ENCODE measurements around the gene CD44. TPM values are rescaled to one million over a fixed set of nuclear protein-coding genes. Genes with fewer than 3 reads are reported as not detected.
A peak's percentile ranks its signal among the peaks of the same experiment; 100 is the strongest.

CD44 gene
- total RNA-seq, 4 donors from 2014 or later: 212 to 292 (median 275) TPM

DNA sequence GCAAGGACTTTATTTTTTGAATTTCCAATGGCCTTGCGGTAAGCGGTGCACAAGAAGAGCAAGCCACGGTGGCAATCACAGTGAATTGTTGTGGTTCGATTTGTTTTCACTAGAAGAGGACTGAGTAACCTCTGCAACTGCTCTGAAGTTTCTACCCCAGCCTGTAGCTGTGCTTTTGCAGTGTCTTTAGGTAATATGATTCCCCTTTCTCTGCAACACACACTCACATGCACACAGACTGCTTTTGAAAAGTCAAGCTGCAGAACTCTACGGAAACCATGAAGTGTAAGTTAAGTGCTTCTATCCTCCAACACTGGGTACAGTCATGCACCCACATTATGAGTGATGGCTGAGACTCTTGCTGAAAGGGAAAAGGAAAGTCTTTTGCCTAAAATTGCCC lies 38.4 kb downstream of the CD44 start:
- Histone ChIP-seq H3K4me1 (peaks cover 30 to 69% (median 62%) of the 10 kb centered on the region in 4 donors), H3K4me3 (no peak overlapping the region), H3K27me3 (no peaks in the 10 kb centered on the region), H3K27ac (replicated peaks in 1 of 4) (no peak overlapping the region), H3K36me3 (peaks cover 8 to 51% (median 28%) of the 10 kb centered on the region in 4 donors), H3K9me3 (no peaks in the 10 kb centered on the region)
- 80% methylated on average over 5 of the region's 5 CpGs for WGBS
- TF ChIP-seq POLR2AphosphoS5 (IDR thresholded peaks at IDR 0.05): no peak
- no peak for TF ChIP-seq EP300 (IDR thresholded peaks at IDR 0.05)
- TF ChIP-seq, protein P1, sequence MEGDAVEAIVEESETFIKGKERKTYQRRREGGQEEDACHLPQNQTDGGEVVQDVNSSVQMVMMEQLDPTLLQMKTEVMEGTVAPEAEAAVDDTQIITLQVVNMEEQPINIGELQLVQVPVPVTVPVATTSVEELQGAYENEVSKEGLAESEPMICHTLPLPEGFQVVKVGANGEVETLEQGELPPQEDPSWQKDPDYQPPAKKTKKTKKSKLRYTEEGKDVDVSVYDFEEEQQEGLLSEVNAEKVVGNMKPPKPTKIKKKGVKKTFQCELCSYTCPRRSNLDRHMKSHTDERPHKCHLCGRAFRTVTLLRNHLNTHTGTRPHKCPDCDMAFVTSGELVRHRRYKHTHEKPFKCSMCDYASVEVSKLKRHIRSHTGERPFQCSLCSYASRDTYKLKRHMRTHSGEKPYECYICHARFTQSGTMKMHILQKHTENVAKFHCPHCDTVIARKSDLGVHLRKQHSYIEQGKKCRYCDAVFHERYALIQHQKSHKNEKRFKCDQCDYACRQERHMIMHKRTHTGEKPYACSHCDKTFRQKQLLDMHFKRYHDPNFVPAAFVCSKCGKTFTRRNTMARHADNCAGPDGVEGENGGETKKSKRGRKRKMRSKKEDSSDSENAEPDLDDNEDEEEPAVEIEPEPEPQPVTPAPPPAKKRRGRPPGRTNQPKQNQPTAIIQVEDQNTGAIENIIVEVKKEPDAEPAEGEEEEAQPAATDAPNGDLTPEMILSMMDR (IDR thresholded peaks at IDR 0.05): no peak
- TF ChIP-seq POLR2A (IDR thresholded peaks at IDR 0.05; ENCODE audit: low read depth): no peak
- intact Hi-C loops (cut with DNase I): no loop called here
- DNase-seq (ENCODE audit: extremely low spot score): no peak

- H3K27me3 ChIP-seq: no peaks in the 10 kb centered on the region
- TF ChIP-seq EP300 (IDR thresholded peaks at IDR 0.05) (no peak), POLR2A (IDR thresholded peaks at IDR 0.05; ENCODE audit: low read depth) (no peak)
- TF ChIP-seq, protein P1 (IDR thresholded peaks at IDR 0.05): no peak
- H3K36me3 ChIP-seq: peaks cover 8 to 60% (median 31%) of the 10 kb centered on the region in 4 donors
- no peak for DNase-seq (ENCODE audit: extremely low spot score)
- intact Hi-C loops (cut with DNase I): no loop called here
- H3K4me1 ChIP-seq: peaks cover 27 to 65% (median 59%) of the 10 kb centered on the region in 4 donors
- 94% methylated on average over 3 of the region's 3 CpGs for WGBS
- peak overlapping the region in 2 of 4 donors; percentile 7 to 17 for H3K27ac ChIP-seq (replicated peaks in 1 of 4)
- no peaks in the 10 kb centered on the region for H3K9me3 ChIP-seq
- no peak overlapping the region for H3K4me3 ChIP-seq
These were observed 39.3 kb downstream of the CD44 start for GRCh38 chr11:35178067-35178805.

DNA sequence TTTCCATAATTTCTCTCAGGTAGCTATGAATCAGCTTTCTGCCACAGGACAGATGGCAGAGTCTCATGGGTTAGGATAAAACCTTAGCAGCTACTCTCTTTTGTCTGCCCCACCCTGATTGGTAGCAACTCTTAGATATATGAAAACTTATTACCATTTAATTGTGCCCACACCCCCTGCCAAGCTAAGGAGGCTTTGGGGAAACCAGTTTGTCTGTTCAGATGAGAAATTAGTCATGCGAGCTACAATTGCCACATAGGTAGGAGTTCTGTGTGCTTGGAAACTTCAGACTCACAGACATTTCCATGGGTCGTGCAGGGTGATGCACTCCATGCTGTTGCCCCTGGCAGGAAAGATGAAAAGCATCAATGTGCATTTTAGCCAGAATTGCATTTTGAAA lies 39.9 kb downstream of the CD44 start:
- Histone ChIP-seq H3K27ac (replicated peaks in 1 of 4) (peak overlapping the region in 2 of 4 donors; percentile 33 to 48), H3K9me3 (no peaks in the 10 kb centered on the region), H3K4me3 (no peak overlapping the region), H3K4me1 (peaks cover 20 to 64% (median 58%) of the 10 kb centered on the region in 4 donors), H3K27me3 (no peaks in the 10 kb centered on the region), H3K36me3 (peaks cover 8 to 63% (median 31%) of the 10 kb centered on the region in 4 donors)
- 67% methylated on average over 2 of the region's 2 CpGs for WGBS
- no peak for DNase-seq (ENCODE audit: extremely low spot score)
- no peak for TF ChIP-seq POLR2A (IDR thresholded peaks at IDR 0.05; ENCODE audit: low read depth)
- TF ChIP-seq EP300 (IDR thresholded peaks at IDR 0.05): no peak
- TF ChIP-seq, protein P1 (IDR thresholded peaks at IDR 0.05): no peak
- no peak for TF ChIP-seq POLR2AphosphoS5 (IDR thresholded peaks at IDR 0.05)
- intact Hi-C loops (cut with DNase I): no loop called here

GRCh38 chr11:35179466-35180135 lies 40.6 kb downstream of the CD44 start:
- Histone ChIP-seq H3K36me3 (peaks cover 8 to 68% (median 31%) of the 10 kb centered on the region in 4 donors), H3K27ac (replicated peaks in 1 of 4) (peak overlapping the region; percentile 17 to 48 (median 28)), H3K9me3 (no peaks in the 10 kb centered on the region), H3K4me3 (no peak overlapping the region), H3K4me1 (peaks cover 15 to 59% (median 52%) of the 10 kb centered on the region in 4 donors), H3K27me3 (no peaks in the 10 kb centered on the region)
- DNase-seq (ENCODE audit: extremely low spot score): no peak
- TF ChIP-seq POLR2AphosphoS5 (IDR thresholded peaks at IDR 0.05) (no peak), POLR2A (IDR thresholded peaks at IDR 0.05; ENCODE audit: low read depth) (no peak), EP300 (IDR thresholded peaks at IDR 0.05) (no peak)
- TF ChIP-seq, protein P1 (IDR thresholded peaks at IDR 0.05): no peak
- intact Hi-C loops (cut with DNase I): no loop called here
- 67% methylated on average over 2 of the region's 2 CpGs for WGBS
